ENCODE measurements around the gene UBALD2. TPM values are rescaled to one million over a fixed set of nuclear protein-coding genes. Genes with fewer than 3 reads are reported as not detected.

Gene UBALD2
- total and polyA plus RNA-seq, 2 of the 13 experiments (the other 11 are each of a cell fraction or from before 2014, with no cell fraction given), result 3.3 to 89.7 TPM

DNA sequence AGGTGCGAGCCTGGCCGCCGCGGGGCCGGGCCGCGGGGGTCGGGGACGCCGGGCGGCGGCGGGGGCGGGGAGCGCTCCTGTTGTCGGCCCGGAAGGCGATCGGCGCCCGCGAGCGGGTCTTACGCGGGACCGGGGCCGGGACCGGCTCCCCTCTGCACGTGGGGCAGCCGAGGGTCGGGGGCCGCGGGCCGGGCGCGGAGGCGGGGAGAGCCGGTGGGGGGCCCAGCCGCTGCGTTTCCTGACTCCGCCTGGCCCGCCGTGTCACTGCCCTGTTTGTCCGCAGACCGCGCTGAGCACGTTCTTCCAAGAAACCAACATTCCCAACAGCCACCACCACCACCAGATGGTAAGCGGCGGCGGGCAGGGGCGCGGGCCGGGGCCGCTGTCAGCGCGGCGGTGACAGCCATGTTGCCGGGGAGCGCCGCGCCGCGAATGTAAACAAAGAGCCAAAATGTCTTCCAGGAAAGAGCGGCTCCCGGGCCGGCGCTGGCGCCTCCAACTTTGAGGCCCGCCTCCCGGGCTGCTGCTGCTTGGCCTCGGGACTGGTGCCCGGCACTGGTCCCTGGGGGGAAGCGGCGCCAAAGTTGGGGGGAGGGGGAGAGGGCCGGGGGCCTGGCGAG is 586 bp downstream of the UBALD2 start (continued):
- TF ChIP-seq ZNF574 (CRISPR knock-in tag; IDR thresholded peaks at IDR 0.05), result peak; percentile 56; the same call in 1 of the 2 replicates
- TF ChIP-seq ZNF772 (CRISPR knock-in tag; IDR thresholded peaks at IDR 0.05), result 0 out of 2 replicates have a peak, but pooled peaks have one; percentile 36
- TF ChIP-seq, protein P1, sequence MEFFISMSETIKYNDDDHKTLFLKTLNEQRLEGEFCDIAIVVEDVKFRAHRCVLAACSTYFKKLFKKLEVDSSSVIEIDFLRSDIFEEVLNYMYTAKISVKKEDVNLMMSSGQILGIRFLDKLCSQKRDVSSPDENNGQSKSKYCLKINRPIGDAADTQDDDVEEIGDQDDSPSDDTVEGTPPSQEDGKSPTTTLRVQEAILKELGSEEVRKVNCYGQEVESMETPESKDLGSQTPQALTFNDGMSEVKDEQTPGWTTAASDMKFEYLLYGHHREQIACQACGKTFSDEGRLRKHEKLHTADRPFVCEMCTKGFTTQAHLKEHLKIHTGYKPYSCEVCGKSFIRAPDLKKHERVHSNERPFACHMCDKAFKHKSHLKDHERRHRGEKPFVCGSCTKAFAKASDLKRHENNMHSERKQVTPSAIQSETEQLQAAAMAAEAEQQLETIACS (CRISPR knock-in tag; IDR thresholded peaks at IDR 0.05), result no peak
- TF ChIP-seq IKZF1 (IDR thresholded peaks at IDR 0.05), result no peak
- no peak for TF ChIP-seq TRAFD1 (CRISPR knock-in tag; IDR thresholded peaks at IDR 0.05; ENCODE audit: borderline replicate concordance)
- TF ChIP-seq KAT8 (CRISPR knock-in tag; IDR thresholded peaks at IDR 0.05), result peak; percentile 84
- TF ChIP-seq YEATS2 (CRISPR knock-in tag; IDR thresholded peaks at IDR 0.05; ENCODE audit: borderline replicate concordance), result no peak
- no peak for TF ChIP-seq ZNF605 (CRISPR knock-in tag; IDR thresholded peaks at IDR 0.05)
- TF ChIP-seq TOPORS (CRISPR knock-in tag; IDR thresholded peaks at IDR 0.05), result no peak
- TF ChIP-seq HOXA7 (CRISPR knock-in tag; IDR thresholded peaks at IDR 0.05), result no peak
- peak; percentile 46; the same call in 1 of the 2 replicates for TF ChIP-seq SP2 (CRISPR knock-in tag; IDR thresholded peaks at IDR 0.05)
- TF ChIP-seq SNRNP70 (IDR thresholded peaks at IDR 0.05; ENCODE audit: low read depth, low read length), result no peak
- TF ChIP-seq ZNF646 (CRISPR knock-in tag; IDR thresholded peaks at IDR 0.05), result no peak
- TF ChIP-seq, protein P2, sequence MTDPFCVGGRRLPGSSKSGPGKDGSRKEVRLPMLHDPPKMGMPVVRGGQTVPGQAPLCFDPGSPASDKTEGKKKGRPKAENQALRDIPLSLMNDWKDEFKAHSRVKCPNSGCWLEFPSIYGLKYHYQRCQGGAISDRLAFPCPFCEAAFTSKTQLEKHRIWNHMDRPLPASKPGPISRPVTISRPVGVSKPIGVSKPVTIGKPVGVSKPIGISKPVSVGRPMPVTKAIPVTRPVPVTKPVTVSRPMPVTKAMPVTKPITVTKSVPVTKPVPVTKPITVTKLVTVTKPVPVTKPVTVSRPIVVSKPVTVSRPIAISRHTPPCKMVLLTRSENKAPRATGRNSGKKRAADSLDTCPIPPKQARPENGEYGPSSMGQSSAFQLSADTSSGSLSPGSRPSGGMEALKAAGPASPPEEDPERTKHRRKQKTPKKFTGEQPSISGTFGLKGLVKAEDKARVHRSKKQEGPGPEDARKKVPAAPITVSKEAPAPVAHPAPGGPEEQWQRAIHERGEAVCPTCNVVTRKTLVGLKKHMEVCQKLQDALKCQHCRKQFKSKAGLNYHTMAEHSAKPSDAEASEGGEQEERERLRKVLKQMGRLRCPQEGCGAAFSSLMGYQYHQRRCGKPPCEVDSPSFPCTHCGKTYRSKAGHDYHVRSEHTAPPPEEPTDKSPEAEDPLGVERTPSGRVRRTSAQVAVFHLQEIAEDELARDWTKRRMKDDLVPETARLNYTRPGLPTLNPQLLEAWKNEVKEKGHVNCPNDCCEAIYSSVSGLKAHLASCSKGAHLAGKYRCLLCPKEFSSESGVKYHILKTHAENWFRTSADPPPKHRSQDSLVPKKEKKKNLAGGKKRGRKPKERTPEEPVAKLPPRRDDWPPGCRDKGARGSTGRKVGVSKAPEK (CRISPR knock-in tag; IDR thresholded peaks at IDR 0.05; ENCODE audit: borderline replicate concordance), result no peak

Measured in HepG2 (cell line).